HG03342 (cell line): Measurements from ENCODE around the gene RALB.
"Not testable (repeated sequence)": the region's sequence is repeated elsewhere in the genome, so short reads cannot be mapped to it uniquely, and the experiment has no call there.

ENCODE experiments used
- ATAC-seq: cut with Tn5 transposase; IDR thresholded peaks from one replicate; pipeline ENCODE4 v1.9.1; 2021; ENCODE audit warnings: mild to moderate bottlenecking, moderate library complexity; ENCODE audit not compliant: unreplicated experiment

The RALB gene

DNA sequence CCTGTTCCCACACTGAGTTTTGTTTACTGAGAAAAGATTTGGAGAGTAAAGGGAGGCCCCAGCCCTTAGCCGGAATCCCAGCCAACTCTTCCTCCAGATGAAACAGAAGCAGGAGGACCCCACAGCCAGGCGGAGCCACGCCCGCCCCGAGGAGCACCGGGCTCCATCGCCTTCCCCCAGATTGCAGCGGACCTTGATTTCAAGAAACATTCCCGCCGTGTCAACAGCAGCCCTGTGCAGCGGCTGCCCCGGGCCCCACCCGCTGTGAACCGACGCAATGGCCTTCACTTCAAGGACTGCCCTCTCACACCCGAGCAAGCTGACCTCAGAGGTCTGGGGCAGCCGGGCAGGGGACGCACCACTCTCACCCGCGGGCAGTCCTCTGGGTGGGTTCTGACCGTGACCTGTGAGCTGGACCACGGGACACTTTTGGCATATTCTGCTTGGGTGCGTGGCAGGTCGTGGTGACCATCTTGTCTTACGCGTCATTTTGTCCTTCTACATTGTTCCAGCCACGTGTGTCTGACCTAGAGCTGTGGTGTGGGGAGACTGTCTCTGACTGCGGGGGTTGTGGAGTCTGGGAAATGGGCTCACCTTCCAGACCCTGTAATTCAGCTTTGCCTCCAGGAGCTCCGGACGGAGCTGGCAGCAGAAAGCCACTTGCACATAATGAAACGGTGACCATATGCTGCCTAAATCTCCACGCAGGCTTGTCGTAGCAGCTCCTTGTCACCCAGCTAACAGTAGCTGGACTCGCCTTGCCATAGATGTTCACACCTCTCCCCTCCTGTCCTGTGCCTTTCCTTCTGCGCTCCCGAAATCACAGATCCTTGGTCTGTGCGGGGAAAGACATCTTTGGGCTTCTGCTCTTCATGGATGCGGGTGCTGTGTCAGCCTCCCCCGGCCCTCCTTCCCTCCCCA, 61.3 kb downstream of the RALB start:
- ATAC-seq: no peak

- no peak for ATAC-seq
Observed at GRCh38 chr2:120314690-120315366, 62.2 kb downstream of the RALB start.

DNA sequence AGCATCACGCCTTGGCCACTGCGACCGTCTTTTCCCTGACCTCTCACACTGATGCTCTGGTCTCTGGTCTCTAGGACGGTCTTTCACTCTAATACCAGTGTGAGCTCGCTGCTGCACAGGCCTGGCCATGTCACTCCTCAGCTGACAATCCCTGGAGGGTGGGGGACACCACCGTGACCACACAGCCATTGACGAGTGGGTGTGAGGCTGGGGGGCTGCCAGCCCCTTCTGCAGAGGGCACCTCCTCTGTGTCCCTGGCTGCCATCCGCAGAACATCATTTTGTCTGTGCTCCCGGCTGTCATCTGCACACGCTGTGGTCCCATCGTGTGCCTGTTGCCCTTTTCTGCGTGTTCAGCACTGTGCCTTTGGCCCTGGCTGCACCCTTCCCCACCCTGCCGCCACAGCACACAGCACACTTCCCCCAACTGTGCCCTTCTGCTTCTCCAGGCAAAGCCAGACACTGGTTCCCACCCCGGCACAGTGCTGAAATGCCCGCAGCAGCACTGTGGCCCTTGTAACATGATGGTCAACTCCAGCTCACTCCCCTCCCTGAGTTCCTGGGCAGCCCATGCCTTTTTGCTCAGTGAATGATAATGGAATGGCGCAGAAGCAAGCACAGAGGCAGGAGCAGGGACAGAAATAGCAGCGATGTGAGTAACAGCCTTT, 62.8 kb downstream of the RALB start:
- ATAC-seq: no peak

GRCh38 chr2:120316071-120316470, 63.4 kb downstream of the RALB start:
- ATAC-seq: no peak

DNA sequence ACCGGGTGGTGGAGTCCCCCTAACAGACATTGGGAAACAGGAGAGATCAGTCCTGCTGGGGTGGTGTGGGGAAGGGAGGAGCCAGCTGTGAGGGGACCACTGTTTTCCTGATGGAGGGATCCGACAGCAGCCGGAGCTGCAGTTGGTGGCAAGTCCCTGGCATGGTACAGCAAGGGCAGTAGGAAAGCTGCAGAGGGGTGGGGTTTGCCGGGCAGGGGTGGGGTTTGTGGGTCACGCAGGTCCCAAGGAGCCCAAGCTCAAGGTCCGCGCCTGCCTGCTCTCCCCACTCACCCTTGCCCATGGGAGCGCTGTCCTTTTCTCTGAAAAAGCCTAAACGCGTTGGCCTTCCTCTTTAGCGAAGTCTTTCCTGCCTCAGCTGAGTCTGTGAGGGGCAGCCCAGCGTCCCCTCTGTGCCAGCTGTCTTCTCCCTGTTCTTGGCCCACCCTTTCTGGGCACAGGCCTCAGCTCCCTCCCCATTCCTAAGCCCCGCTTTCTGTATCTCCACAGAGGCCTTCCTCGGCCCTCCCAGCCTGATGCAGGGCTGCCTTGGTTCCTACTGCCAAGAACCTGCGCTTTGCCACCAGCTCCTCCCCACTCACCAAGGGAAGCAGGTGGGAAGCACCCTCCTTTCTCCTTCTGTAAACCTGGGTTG, 64.0 kb downstream of the RALB start:
- ATAC-seq: no peak

GRCh38 chr2:120317180-120317533, 64.5 kb downstream of the RALB start:
- ATAC-seq: no peak

DNA sequence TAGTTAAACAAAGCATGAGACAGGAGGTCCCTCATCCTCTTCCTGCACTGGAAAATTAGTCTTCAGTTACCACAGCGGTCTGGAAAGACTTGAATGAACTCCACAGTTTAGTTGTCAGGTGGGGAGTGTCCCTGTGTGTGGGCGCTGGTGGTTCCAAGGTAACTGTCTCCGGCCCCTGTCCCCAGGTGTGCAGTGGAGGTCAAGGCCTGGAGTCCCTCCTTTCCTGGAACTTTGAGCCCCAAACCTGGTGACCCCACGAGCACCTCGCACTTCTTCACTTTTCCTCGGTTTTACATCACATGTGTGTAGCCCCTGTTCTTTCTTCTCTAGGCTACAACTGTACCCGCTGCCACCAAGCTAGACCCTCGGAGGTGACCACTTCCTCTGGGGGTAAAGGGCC, 65.3 kb downstream of the RALB start:
- no peak for ATAC-seq

GRCh38 chr2:120318626-120319025, 66.0 kb downstream of the RALB start:
- ATAC-seq: no peak

GRCh38 chr2:120319123-120319522, 66.5 kb downstream of the RALB start:
- ATAC-seq: no peak

- no peak for ATAC-seq
Observed at GRCh38 chr2:120319686-120320317, 67.2 kb downstream of the RALB start.

- ATAC-seq: no peak
Observed at GRCh38 chr2:120320318-120320851, 67.7 kb downstream of the RALB start.

DNA sequence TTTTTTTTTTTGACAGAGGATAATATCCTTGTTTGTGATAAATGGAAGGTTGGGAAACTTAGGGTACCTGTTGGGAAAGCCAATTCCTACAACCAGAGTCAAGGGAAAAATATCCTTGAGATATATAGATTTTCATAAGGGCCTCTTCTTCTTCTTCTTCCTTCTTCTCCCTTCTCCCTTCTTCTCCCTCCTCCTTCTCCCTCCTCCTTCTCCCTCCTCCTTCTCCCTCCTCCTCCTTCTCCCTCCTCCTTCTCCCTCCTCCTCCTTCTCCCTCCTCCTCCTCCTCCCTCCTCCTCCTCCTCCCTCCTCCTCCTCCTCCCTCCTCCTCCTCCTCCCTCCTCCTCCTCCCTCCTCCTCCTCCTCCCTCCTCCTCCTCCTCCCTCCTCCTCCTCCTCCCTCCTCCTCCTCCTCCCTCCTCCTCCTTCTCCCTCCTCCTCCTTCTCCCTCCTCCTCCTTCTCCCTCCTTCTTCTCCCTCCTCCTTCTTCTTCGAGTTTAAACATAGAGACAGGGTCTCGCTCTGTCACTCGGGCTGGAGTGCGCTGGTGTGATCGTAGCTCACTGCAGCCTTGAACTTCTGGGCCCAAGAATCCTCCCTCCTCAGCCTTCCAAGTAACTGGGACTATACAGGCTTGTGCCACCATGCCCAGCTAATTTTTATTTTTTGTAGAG, 68.4 kb downstream of the RALB start:
- ATAC-seq: not testable (repeated sequence)

DNA sequence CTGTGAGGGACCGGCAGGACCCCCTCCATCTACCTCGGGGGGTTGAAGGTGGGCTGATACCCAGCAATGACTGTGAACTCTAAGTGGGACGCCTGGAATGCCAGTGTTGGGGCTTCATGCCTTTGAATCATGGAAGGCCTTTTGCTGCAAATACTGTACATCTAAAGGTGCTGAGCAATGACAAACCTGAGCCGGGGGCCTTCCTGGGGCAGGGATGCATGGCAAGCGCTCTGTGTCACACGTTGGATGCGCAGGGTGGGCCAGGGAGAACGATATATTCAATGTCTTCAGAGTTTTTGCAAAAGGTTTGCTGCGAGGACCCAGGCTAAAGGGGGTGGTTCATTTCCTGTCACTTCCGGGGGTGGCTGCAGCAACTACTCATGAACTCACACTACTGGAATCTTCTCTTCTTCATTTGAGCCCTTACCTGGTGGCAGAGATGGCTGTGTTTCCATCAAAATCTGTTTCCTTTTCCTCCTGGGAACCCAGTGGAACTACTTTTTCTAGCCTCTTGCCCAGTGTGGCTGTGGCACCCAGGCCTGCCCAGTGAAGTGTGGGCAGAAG, 69.2 kb downstream of the RALB start:
- ATAC-seq: no peak

- no peak for ATAC-seq
Observed at GRCh38 chr2:120322329-120322728, 69.7 kb downstream of the RALB start.

DNA sequence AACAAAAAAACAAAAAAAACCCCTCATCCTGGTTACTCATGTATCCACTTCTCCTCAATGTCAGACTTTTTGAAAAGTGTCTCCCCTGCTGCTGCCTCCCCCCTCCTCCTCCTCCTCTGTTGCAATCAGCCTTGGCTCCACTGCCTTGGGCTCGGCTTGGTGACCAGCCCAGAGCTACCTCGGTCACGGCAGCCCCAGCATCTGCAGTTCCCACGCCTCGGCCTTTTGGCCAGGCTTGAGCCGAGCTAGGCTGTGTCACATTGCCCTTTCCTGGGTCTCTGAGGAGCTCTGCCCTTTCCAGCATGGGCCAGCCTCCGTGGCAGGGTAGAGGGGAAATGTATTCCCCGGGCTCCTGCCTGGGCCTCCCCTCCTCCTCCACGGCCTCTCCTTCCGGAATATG, 70.6 kb downstream of the RALB start:
- no peak for ATAC-seq

DNA sequence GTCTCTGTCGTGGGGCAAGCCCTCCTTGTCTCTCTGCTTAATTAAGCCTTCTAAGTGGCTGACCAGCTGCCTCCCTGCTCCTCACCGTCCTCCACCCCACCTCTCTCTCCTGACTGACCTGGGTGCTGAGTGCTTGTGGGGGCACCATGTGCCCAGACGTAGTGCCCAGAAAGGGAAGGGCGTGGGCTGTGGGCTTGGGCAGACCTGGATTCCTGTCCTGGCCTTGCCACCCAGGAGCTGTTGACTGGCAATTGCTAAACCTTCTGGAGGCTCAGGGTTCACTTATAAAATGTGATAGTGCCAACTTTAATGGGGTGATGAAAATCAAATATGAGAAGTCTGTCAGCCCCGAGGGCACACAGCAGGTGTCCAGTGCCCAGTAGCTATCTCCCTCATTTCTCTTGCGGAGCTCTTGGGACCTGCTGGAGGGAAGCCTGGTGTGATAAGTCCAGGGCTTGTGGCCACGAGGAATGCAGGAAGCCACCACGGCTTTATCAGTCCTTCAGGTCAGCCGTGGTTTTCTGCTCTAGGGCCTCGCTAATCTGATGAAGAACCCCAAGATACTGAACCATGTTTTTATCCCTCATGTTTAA, 71.3 kb downstream of the RALB start:
- ATAC-seq: no peak

DNA sequence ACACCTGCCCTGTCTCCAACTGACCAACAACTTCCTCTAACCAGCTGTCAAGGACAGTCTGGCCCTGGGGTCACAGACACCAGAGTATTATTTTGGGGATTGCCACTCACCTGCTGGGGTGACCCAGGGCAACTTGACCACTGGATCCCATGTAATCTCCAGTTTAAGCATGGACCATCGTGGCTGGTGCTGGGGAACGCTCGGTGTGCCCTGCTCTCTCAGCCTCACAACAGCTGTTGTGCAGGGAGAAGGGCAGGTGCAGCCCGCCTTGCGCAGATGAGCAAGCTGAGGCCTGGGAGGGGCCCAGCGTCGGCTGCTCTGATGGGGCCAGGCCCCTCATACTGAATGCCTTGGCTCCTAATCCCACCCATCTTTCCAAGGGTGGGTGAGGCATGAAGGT, 72.3 kb downstream of the RALB start:
- no peak for ATAC-seq

DNA sequence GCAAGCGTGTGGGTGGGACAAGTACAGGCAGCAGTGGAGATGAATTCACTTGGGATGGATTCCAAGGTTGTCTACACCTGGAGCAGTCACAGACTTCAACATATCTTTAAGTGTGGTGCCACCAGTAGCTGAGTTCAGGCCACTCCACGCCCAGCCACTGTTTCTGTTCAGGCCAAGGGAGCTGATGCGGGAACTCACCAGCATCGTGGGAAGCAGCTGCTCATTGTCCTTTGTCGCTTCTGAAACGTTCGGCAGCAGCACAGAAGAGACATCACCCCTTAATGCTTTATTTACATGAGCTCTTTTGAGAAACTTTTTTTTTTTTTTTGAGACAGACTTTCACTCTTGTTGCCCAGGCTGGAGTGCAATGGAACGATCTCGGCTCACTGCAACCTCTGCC, 73.4 kb downstream of the RALB start:
- ATAC-seq: no peak
